HG03039 (cell line): ENCODE measurements around the gene ZNF536.

Experiments
- ATAC-seq: cut with Tn5 transposase; IDR thresholded peaks from one replicate; pipeline ENCODE4 v1.9.1; 2021; ENCODE audit warnings: mild to moderate bottlenecking, moderate library complexity; ENCODE audit not compliant: unreplicated experiment

The ZNF536 gene

DNA sequence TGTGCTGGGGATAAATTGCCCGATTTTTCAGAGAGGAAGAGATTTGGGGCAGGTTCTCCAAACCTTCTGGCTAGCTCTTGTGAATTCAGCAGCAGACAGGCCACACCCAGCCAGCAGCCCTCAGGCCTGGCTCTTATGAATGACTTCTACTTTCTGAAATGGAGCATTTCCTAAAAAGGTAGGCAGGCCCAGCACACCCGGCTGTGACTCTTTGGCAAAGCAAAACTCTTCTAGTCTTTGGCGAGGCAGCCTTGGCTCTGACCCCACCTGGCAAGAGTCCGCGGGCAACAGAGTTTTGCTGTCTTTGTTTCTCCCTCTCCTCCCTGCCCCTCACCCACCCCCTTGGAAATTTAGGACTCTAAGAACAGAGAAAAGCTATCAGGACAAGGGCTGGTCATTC lies 221.2 kb downstream of the ZNF536 start:
- no peak for ATAC-seq

DNA sequence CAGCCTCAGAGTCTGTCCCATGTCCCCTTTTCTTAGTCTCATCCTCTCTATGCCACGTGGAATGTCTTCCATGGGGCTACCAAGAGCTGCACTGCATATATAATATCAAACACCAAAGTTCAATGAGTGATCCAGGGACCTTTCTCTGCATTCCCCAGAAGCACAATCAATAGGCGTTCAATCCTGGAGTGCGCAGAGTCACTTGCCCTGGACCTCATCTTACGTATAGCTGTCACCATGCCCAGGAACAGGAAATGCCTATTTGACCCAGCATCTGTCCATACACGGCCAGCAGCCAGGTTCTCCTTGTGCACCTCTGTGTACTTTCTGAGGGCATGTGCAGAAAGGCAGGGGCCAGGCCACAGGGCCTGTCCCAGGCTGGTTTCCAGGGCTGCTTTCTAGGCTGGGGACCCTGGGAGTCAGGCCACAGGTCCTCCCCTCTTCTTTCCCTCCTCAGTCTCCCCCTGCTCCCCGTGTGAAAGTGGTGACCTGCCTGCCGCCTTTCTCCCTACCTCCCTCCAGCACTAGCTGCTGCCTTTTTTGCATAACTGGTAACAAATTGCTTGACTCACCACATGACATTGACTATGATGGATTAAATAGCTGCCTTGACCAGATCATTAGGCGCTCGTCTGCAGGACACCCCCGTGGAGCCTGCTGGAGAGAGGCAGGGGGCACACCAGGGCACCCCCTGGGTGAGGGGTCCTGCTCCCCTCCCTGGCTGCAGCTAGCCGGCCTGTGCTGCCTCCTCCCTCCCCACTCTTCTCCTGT lies 222.0 kb downstream of the ZNF536 start:
- ATAC-seq = no peak

DNA sequence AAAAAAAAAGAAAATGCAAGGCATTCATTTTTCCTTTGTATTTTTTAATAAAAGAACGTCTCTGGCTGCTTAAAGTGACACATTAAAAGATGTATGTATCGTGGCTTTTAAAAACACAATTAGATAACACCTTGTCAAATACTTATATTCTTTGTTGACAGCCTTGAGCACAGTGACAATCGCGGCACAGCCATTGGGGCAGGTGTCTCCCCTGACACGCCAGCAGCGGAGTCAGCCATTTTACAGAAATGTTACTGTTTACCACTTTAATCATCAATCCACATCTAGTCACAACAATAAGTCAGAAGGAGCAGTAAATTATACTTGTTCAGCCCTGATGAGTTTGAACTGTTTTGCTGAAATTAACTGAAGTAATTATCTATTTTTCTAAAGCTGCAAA lies 224.1 kb downstream of the ZNF536 start:
- no peak for ATAC-seq

DNA sequence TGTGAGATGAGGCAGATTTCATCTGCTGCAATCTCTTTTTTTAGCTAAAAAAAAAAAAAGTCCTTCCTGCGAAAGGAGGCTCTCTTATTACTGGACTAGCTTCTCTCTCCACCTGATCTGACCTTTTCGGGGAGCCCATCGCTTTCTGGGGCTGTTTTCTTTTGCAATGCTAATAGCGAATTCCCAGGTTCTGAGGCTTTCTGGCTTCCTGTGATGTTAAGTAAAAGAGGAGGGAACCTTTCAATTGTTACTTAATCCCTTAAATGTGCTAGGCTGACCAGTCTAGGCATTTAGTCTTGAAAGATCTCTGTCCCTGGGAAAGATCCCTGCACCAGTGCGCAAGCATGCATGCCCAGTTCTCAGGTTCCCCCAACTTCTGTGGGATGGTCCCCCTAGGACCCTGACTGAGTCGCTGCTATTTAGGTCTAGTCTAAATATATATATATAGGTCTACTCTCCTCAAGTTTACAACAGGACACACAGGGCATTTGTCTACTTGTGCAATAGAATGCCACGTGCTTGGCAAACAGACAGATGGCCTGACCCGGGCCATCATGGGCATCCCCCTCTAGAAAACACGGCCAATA lies 224.7 kb downstream of the ZNF536 start:
- ATAC-seq = no peak

DNA sequence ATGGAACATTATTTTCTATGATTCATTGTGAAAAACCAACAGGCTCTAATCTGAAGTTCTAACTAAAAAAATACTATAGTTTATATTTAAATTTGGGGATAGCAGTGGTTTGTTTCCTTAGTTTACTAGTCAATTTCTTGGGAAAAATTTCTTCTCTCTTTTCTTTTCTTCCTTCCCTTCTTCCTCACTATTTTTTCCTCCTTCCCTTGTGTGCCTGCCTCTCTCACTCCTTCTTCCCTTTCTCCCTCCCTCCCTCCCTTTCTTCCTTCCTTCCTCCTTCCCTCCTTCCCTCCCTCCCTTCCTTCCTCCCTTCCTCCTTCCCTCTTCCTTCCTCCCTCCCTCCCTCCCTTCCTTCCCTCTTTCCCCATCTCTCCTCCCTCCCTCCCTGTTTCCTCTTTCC lies 226.5 kb downstream of the ZNF536 start:
- no peak for ATAC-seq

DNA sequence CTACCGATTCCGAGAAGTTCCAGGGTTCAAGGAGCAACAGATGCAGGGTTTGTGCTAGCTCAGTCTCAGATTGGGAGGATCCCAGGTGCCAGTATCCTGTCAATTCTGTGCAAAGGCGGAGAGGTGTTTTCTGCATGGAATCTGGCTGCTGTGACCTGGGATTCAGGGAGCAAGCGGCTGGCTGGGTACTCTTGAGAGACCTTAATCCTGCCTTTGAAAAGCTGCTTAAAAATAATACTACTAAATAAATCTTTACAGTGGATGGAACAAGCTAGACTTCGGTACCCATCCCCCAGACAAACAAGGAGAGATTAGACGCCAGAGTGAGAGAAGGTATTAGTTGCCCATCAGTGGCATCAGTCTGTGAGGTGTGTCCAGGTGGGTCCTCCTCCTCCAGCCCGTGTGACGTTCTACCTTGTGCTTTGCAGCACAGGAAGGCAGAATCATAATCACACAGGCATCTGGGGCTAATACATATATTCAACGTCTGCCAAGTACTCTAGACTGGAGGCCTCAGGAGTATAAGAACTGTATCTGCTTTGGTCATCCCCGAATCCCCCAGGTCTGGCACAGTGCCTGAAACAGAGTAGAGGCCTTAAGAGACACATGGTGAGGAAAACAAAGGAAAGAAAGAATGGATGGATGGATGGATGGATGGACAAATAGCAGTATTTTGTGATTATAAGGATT lies 230.6 kb downstream of the ZNF536 start:
- no peak for ATAC-seq

DNA sequence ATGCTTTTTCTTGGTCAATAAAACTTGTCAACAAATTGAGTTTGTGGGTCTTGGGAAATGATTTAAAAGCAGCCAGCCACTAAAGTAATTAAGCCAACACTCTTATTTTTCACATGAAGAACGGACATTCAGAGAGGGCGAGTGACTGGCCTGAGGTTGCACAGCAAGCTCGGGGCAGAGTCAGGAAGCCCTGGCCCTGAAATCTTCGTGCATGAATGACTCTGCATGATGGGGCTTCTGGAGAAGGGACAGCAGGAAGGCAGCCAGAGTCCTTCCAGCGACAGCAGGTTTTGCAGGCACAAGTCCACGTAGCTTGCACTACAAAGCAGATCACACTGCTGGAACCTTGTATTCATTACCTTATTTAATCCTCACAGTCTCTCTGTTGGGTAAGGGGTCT lies 232.5 kb downstream of the ZNF536 start:
- ATAC-seq = no peak

DNA sequence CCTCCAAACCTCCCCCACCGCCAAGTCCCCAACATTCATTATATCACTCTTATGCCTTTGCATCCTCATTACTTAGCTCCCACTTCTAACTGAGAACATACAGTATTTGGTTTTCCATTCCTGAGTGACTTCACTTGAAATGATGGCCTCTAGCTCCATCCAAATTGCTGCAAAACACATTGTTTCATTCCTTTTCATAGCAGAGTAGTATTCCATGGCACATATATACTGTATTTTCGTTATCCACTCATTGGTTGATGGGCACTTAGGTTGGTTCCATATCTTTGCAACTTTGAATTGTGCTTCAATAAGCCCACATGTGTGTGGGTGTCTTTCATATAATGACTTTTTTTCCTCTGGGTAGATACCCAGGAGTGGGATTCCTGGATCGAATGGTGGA lies 233.1 kb downstream of the ZNF536 start:
- ATAC-seq = no peak

DNA sequence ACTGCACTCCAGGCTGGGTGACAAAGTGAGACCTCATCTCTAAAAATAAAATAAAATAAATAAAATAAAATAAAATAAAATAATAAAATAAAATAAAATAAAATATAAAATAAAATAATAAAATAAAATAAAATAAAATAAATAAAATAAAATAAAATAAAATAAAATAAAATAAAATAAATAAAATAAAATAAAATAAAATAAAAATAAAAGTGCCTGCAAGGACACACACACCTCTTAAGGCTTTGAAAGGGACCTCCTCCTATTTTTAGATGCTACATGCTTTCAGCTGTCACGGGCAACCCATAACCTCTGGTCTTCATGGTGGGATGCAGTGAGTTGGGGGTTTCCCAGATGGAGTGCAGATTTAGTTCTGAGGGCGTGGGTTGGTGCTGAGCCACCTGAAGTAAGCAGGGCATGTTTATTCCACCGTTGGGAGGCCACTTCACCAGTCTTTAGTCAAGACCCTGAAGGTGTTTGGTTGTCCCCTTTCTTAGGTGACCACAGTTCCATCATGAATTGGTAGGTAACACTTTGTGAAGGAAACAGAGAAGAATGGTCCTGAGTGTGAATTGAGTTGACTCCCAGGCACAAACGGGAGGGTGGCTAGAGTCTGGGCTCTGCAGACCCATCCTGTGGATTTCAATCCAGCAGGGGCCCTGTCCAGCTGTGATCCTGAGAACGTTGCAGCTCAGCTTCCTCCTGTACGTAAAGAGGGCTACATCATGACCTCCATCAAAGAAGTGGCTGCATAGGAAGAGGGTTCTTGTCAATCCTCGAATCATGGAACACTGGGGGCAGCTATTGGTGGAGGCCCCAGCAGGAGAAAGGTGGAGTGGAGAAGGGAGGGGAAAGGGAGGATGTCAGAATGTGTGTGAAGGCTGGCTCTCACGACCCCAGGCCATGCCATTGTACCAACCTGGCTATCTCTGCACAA lies 234.2 kb downstream of the ZNF536 start:
- no peak for ATAC-seq
